Measurements from ENCODE around the gene CACNA2D1.

DNA sequence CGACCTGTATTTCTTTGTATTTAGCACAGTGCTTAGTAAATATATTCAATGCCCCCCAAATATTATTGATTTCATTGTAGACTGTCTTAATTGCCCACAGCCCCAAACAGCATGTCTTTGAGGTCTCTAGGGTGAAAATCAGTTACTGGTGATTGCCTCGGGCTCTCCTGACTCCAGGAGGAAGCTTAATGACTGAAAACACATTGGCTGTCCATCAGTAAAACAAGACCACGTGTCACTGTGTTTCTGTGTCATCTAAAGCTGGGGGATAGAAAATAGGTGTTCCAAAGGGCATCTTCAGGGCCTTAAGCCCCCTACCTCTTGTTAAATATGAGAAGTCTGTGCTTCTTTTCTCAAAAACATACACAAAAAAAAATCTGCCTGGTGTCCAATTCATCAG is 67.9 kb downstream of the CACNA2D1 start:
- TF ChIP-seq, protein P1, sequence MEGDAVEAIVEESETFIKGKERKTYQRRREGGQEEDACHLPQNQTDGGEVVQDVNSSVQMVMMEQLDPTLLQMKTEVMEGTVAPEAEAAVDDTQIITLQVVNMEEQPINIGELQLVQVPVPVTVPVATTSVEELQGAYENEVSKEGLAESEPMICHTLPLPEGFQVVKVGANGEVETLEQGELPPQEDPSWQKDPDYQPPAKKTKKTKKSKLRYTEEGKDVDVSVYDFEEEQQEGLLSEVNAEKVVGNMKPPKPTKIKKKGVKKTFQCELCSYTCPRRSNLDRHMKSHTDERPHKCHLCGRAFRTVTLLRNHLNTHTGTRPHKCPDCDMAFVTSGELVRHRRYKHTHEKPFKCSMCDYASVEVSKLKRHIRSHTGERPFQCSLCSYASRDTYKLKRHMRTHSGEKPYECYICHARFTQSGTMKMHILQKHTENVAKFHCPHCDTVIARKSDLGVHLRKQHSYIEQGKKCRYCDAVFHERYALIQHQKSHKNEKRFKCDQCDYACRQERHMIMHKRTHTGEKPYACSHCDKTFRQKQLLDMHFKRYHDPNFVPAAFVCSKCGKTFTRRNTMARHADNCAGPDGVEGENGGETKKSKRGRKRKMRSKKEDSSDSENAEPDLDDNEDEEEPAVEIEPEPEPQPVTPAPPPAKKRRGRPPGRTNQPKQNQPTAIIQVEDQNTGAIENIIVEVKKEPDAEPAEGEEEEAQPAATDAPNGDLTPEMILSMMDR (IDR thresholded peaks at IDR 0.05), result no peak
- TF ChIP-seq POLR2A (IDR thresholded peaks at IDR 0.05), result no peak
